Memory B cell (primary cell): Measurements from ENCODE around the gene ITGA11.
A peak's percentile ranks its signal among the peaks of the same experiment; 100 is the strongest.

Experiments
- ATAC-seq: fragments of 150-1000 bp; cut with Tn5 transposase; 2 replicates; pipeline ENCODE4 v1.10.0; 2021; ENCODE audit warnings: low read depth, mild to moderate bottlenecking, moderate library complexity
- DNase-seq, 2 donors: peaks; one replicate each; pipeline ENCODE4 v3.0.0; 2022; ENCODE audit warnings: low spot score in 2 of 2
- H3K27ac Mint-ChIP-seq: one replicate; pipeline ENCODE4 v1.8.0; 2022; ENCODE audit warnings: mild to moderate bottlenecking, moderate library complexity, mixed read lengths
- H3K27me3 Mint-ChIP-seq: one replicate; pipeline ENCODE4 v1.8.0; 2022; ENCODE audit warnings: mixed read lengths
- H3K36me3 Mint-ChIP-seq: one replicate; pipeline ENCODE4 v1.8.0; 2022; ENCODE audit warnings: mild to moderate bottlenecking, mixed read lengths
- H3K4me1 Mint-ChIP-seq: one replicate; pipeline ENCODE4 v1.8.0; 2022; ENCODE audit warnings: mixed read lengths
- H3K4me3 Mint-ChIP-seq: one replicate; pipeline ENCODE4 v1.8.0; 2022; ENCODE audit warnings: mild to moderate bottlenecking, moderate library complexity, mixed read lengths
- H3K9me3 Mint-ChIP-seq: one replicate; pipeline ENCODE4 v1.8.0; 2022; ENCODE audit warnings: mixed read lengths

The ITGA11 gene

GRCh38 chr15:68439506-68439905 is 7.5 kb upstream of the ITGA11 start:
- Mint-ChIP-seq H3K36me3 (no peaks in the 10 kb centered on the region), H3K9me3 (no peaks in the 10 kb centered on the region), H3K27ac (no peak overlapping the region), H3K4me3 (no peak overlapping the region), H3K4me1 (no peaks in the 10 kb centered on the region), H3K27me3 (peaks cover 28% of the 10 kb centered on the region)
- DNase-seq (no peak), ATAC-seq (no peak)

- peaks cover 35% of the 10 kb centered on the region for H3K27me3 Mint-ChIP-seq
- no peak overlapping the region for H3K4me3 Mint-ChIP-seq
- no peaks in the 10 kb centered on the region for H3K36me3 Mint-ChIP-seq
- H3K9me3 Mint-ChIP-seq, result no peaks in the 10 kb centered on the region
- no peak for DNase-seq
- no peak for ATAC-seq
- no peak overlapping the region for H3K27ac Mint-ChIP-seq
- no peaks in the 10 kb centered on the region for H3K4me1 Mint-ChIP-seq
These were observed 4.7 kb upstream of the ITGA11 start for GRCh38 chr15:68436680-68437079.

GRCh38 chr15:68435966-68436365 is 4.0 kb upstream of the ITGA11 start:
- H3K36me3 Mint-ChIP-seq, result no peaks in the 10 kb centered on the region
- no peak for ATAC-seq
- H3K4me1 Mint-ChIP-seq, result no peaks in the 10 kb centered on the region
- no peaks in the 10 kb centered on the region for H3K9me3 Mint-ChIP-seq
- no peak overlapping the region for H3K27ac Mint-ChIP-seq
- peaks cover 35% of the 10 kb centered on the region for H3K27me3 Mint-ChIP-seq
- no peak overlapping the region for H3K4me3 Mint-ChIP-seq
- DNase-seq, result no peak

- Mint-ChIP-seq H3K4me1 (no peaks in the 10 kb centered on the region), H3K36me3 (no peaks in the 10 kb centered on the region), H3K27ac (no peak overlapping the region), H3K9me3 (no peaks in the 10 kb centered on the region), H3K4me3 (no peak overlapping the region), H3K27me3 (peaks cover 36% of the 10 kb centered on the region)
- DNase-seq, result no peak
- ATAC-seq, result no peak
These were observed 2.1 kb upstream of the ITGA11 start for GRCh38 chr15:68434021-68434420.

GRCh38 chr15:68433551-68433950 is 1.6 kb upstream of the ITGA11 start:
- Mint-ChIP-seq H3K27me3 (peaks cover 36% of the 10 kb centered on the region), H3K36me3 (no peaks in the 10 kb centered on the region)

GRCh38 chr15:68432441-68433064 is 590 bp upstream of the ITGA11 start:
- H3K27ac Mint-ChIP-seq, result no peak overlapping the region
- H3K4me1 Mint-ChIP-seq, result no peaks in the 10 kb centered on the region
- peak in 1 of 2 donors; percentile 5 for DNase-seq
- no peak overlapping the region for H3K4me3 Mint-ChIP-seq
- no peak for ATAC-seq
- no peaks in the 10 kb centered on the region for H3K36me3 Mint-ChIP-seq
- H3K9me3 Mint-ChIP-seq, result no peaks in the 10 kb centered on the region
- H3K27me3 Mint-ChIP-seq, result peaks cover 33% of the 10 kb centered on the region

More at GRCh38 chr15:68433551-68433950, 1.6 kb upstream of the ITGA11 start:
- ATAC-seq (no peak), DNase-seq (peak in 1 of 2 donors; percentile 0)
- Mint-ChIP-seq H3K4me1 (no peaks in the 10 kb centered on the region), H3K4me3 (no peak overlapping the region), H3K9me3 (no peaks in the 10 kb centered on the region), H3K27ac (no peak overlapping the region)

GRCh38 chr15:68431037-68431791 is 749 bp downstream of the ITGA11 start:
- H3K9me3 Mint-ChIP-seq, result no peaks in the 10 kb centered on the region
- DNase-seq (no peak), ATAC-seq (no peak)
- no peaks in the 10 kb centered on the region for H3K4me1 Mint-ChIP-seq
- no peak overlapping the region for H3K27ac Mint-ChIP-seq
- no peaks in the 10 kb centered on the region for H3K36me3 Mint-ChIP-seq
- H3K27me3 Mint-ChIP-seq, result peaks cover 26% of the 10 kb centered on the region
- H3K4me3 Mint-ChIP-seq, result no peak overlapping the region

GRCh38 chr15:68430471-68431036 is 1.4 kb downstream of the ITGA11 start:
- DNase-seq (no peak), ATAC-seq (no peak)
- Mint-ChIP-seq H3K36me3 (no peaks in the 10 kb centered on the region), H3K27me3 (peaks cover 25% of the 10 kb centered on the region), H3K4me1 (no peaks in the 10 kb centered on the region), H3K9me3 (no peaks in the 10 kb centered on the region), H3K4me3 (no peak overlapping the region), H3K27ac (no peak overlapping the region)

- Mint-ChIP-seq H3K27me3 (peaks cover 21% of the 10 kb centered on the region), H3K4me1 (no peaks in the 10 kb centered on the region)
These were observed 2.1 kb downstream of the ITGA11 start for GRCh38 chr15:68429691-68430470.

GRCh38 chr15:68428431-68428940 is 3.5 kb downstream of the ITGA11 start:
- DNase-seq, result no peak
- no peak overlapping the region for H3K27ac Mint-ChIP-seq
- no peaks in the 10 kb centered on the region for H3K36me3 Mint-ChIP-seq
- ATAC-seq, result no peak
- H3K4me1 Mint-ChIP-seq, result no peaks in the 10 kb centered on the region
- peaks cover 16% of the 10 kb centered on the region for H3K27me3 Mint-ChIP-seq
- no peak overlapping the region for H3K4me3 Mint-ChIP-seq
- no peaks in the 10 kb centered on the region for H3K9me3 Mint-ChIP-seq

More at GRCh38 chr15:68429691-68430470, 2.1 kb downstream of the ITGA11 start:
- no peak for DNase-seq
- H3K27ac Mint-ChIP-seq, result no peak overlapping the region
- H3K36me3 Mint-ChIP-seq, result no peaks in the 10 kb centered on the region
- ATAC-seq, result no peak
- no peaks in the 10 kb centered on the region for H3K9me3 Mint-ChIP-seq
- no peak overlapping the region for H3K4me3 Mint-ChIP-seq

- H3K27me3 Mint-ChIP-seq, result peaks cover 14% of the 10 kb centered on the region
These were observed 4.0 kb downstream of the ITGA11 start for GRCh38 chr15:68427963-68428362.

GRCh38 chr15:68427366-68427765 is 4.6 kb downstream of the ITGA11 start:
- Mint-ChIP-seq H3K27ac (no peak overlapping the region), H3K4me3 (no peak overlapping the region), H3K36me3 (no peaks in the 10 kb centered on the region), H3K27me3 (peaks cover 13% of the 10 kb centered on the region), H3K4me1 (no peaks in the 10 kb centered on the region), H3K9me3 (no peaks in the 10 kb centered on the region)
- ATAC-seq, result no peak
- DNase-seq, result no peak

More at GRCh38 chr15:68427963-68428362, 4.0 kb downstream of the ITGA11 start:
- Mint-ChIP-seq H3K36me3 (no peaks in the 10 kb centered on the region), H3K4me1 (no peaks in the 10 kb centered on the region), H3K4me3 (no peak overlapping the region), H3K9me3 (no peaks in the 10 kb centered on the region), H3K27ac (no peak overlapping the region)
- ATAC-seq (no peak), DNase-seq (no peak)

- ATAC-seq, result no peak
- no peak overlapping the region for H3K4me3 Mint-ChIP-seq
- peaks cover 13% of the 10 kb centered on the region for H3K27me3 Mint-ChIP-seq
These were observed 5.8 kb downstream of the ITGA11 start for GRCh38 chr15:68426116-68426515.

More at GRCh38 chr15:68426116-68426515, 5.8 kb downstream of the ITGA11 start:
- H3K36me3 Mint-ChIP-seq, result no peaks in the 10 kb centered on the region
- no peaks in the 10 kb centered on the region for H3K4me1 Mint-ChIP-seq
- no peak overlapping the region for H3K27ac Mint-ChIP-seq
- no peak for DNase-seq
- no peaks in the 10 kb centered on the region for H3K9me3 Mint-ChIP-seq
